ENCODE results near the gene FOXK1. TPM values are rescaled to one million over a fixed set of nuclear protein-coding genes. Genes with fewer than 3 reads are reported as not detected.

The FOXK1 gene
- total and polyA plus RNA-seq, 9 of the 15 experiments (the other 6 are each of a cell fraction or from before 2014, with no cell fraction given), result 0.32 to 45.5 (median 8.1) TPM

DNA sequence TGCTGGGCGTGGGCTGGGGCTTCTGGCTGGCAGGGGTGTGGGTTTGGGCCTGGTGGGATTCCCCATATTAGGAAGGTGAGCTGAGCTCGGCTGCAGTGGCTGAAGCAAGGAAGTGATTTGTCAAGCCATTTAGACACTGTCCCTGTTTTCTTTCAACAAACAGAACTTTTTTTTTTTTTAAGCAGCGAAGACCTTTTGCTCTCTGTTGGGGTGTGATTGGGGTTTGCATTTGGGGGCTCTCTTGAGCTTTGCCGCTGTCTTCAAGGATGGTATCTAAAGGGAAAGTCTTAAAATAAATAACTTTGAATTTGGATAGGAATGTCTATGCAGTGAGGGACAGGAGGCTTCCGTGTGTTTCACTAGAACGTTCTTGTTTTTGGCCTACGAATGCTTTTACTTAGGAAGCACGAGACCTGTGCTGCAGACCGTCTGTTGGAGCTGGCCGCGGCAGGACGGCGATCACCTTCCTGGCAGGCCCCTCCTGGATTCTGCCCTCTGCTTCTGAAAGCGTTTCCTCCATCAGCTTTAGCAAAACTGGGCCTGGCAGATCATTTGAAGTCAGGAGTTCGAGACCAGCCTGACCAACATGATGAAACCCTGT, 43.9 kb downstream of the FOXK1 start (continued):
- TF ChIP-seq EWSR1 (IDR thresholded peaks at IDR 0.05; ENCODE audit: borderline replicate concordance, low read depth, partially characterized antibody) (no peak), ARID2 (IDR thresholded peaks at IDR 0.05) (no peak), ZBED1 (IDR thresholded peaks at IDR 0.05) (no peak), E2F3 (CRISPR knock-in tag; IDR thresholded peaks at IDR 0.05) (no peak), RFX7 (CRISPR knock-in tag; IDR thresholded peaks at IDR 0.05) (no peak), MAFK (IDR thresholded peaks at IDR 0.05; ENCODE audit: low read length) (no peak), NCOA2 (IDR thresholded peaks at IDR 0.05; ENCODE audit: partially characterized antibody in 2 of 2) (no peak), MTA3 (IDR thresholded peaks at IDR 0.05; ENCODE audit: borderline replicate concordance) (no peak), ZBTB33 (CRISPR knock-in tag; IDR thresholded peaks at IDR 0.05) (no peak)
- TF ChIP-seq, protein P1, sequence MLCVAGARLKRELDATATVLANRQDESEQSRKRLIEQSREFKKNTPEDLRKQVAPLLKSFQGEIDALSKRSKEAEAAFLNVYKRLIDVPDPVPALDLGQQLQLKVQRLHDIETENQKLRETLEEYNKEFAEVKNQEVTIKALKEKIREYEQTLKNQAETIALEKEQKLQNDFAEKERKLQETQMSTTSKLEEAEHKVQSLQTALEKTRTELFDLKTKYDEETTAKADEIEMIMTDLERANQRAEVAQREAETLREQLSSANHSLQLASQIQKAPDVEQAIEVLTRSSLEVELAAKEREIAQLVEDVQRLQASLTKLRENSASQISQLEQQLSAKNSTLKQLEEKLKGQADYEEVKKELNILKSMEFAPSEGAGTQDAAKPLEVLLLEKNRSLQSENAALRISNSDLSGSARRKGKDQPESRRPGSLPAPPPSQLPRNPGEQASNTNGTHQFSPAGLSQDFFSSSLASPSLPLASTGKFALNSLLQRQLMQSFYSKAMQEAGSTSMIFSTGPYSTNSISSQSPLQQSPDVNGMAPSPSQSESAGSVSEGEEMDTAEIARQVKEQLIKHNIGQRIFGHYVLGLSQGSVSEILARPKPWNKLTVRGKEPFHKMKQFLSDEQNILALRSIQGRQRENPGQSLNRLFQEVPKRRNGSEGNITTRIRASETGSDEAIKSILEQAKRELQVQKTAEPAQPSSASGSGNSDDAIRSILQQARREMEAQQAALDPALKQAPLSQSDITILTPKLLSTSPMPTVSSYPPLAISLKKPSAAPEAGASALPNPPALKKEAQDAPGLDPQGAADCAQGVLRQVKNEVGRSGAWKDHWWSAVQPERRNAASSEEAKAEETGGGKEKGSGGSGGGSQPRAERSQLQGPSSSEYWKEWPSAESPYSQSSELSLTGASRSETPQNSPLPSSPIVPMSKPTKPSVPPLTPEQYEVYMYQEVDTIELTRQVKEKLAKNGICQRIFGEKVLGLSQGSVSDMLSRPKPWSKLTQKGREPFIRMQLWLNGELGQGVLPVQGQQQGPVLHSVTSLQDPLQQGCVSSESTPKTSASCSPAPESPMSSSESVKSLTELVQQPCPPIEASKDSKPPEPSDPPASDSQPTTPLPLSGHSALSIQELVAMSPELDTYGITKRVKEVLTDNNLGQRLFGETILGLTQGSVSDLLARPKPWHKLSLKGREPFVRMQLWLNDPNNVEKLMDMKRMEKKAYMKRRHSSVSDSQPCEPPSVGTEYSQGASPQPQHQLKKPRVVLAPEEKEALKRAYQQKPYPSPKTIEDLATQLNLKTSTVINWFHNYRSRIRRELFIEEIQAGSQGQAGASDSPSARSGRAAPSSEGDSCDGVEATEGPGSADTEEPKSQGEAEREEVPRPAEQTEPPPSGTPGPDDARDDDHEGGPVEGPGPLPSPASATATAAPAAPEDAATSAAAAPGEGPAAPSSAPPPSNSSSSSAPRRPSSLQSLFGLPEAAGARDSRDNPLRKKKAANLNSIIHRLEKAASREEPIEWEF (CRISPR knock-in tag; IDR thresholded peaks at IDR 0.05), result no peak

Data from K562 (cell line).